NCI-H2227 (cell line): Measurements from ENCODE around the gene ZNF595.
"Not testable (repeated sequence)": the region's sequence is repeated elsewhere in the genome, so short reads cannot be mapped to it uniquely, and the experiment has no call there.

Experiments
- DNase-seq: peaks from one replicate; lab custom pipeline; 2025; ENCODE audit not compliant: unreplicated experiment; lab: John Stamatoyannopoulos, UW

Gene ZNF595

GRCh38 chr4:52804-53479, at the start of gene ZNF595:
Gene ZNF595, plus strand, starts transcription at chr4:53321. Its CDS starts 168 bp downstream, at chr4:53489.
- not testable (repeated sequence) for DNase-seq

- DNase-seq = not testable (repeated sequence)
These were observed 42.9 kb upstream of the ZNF595 start for GRCh38 chr4:9937-10870.

GRCh38 chr4:11095-11815, 41.9 kb upstream of the ZNF595 start:
- not testable (repeated sequence) for DNase-seq

GRCh38 chr4:11816-12417, 41.2 kb upstream of the ZNF595 start:
- not testable (repeated sequence) for DNase-seq

- DNase-seq = not testable (repeated sequence)
These were observed 35.0 kb upstream of the ZNF595 start for GRCh38 chr4:18128-18527.

- DNase-seq = not testable (repeated sequence)
These were observed 34.5 kb upstream of the ZNF595 start for GRCh38 chr4:18589-18988.

GRCh38 chr4:22882-23281, 30.2 kb upstream of the ZNF595 start:
- not testable (repeated sequence) for DNase-seq

- DNase-seq = not testable (repeated sequence)
These were observed 28.8 kb upstream of the ZNF595 start for GRCh38 chr4:24359-24758.

GRCh38 chr4:27501-27900, 25.6 kb upstream of the ZNF595 start:
- DNase-seq = not testable (repeated sequence)

GRCh38 chr4:28767-29542, 24.2 kb upstream of the ZNF595 start:
- not testable (repeated sequence) for DNase-seq

GRCh38 chr4:33314-33713, 19.8 kb upstream of the ZNF595 start:
- not testable (repeated sequence) for DNase-seq

GRCh38 chr4:36559-37415, 16.3 kb upstream of the ZNF595 start:
- not testable (repeated sequence) for DNase-seq

GRCh38 chr4:38202-38601, 14.9 kb upstream of the ZNF595 start:
- not testable (repeated sequence) for DNase-seq

- not testable (repeated sequence) for DNase-seq
These were observed 9.7 kb upstream of the ZNF595 start for GRCh38 chr4:43375-43774.

- not testable (repeated sequence) for DNase-seq
These were observed 1.9 kb upstream of the ZNF595 start for GRCh38 chr4:51253-51652.

- not testable (repeated sequence) for DNase-seq
These were observed 1.4 kb upstream of the ZNF595 start for GRCh38 chr4:51655-52277.

GRCh38 chr4:53521-53920, 400 bp downstream of the ZNF595 start:
- not testable (repeated sequence) for DNase-seq

- DNase-seq = not testable (repeated sequence)
These were observed 11.6 kb downstream of the ZNF595 start for GRCh38 chr4:64733-65132.

GRCh38 chr4:71830-72229, 18.7 kb downstream of the ZNF595 start:
- no peak for DNase-seq
